KMS-11 (cell line): ENCODE data around the gene CEND1.

ENCODE experiments used
- H2AFZ ChIP-seq: fragments of 200-600 bp; sonication (generic); 2 replicates; pipeline ENCODE4 v1.6.1; 2016; ENCODE audit warnings: antibody characterized with exemption, mixed run types, low read depth
- H3K27ac ChIP-seq: fragments of 200-600 bp; sonication (generic); 2 replicates; pipeline ENCODE4 v1.6.1; 2016; ENCODE audit warnings: mild to moderate bottlenecking, mixed run types
- H3K27me3 ChIP-seq: fragments of 200-600 bp; sonication (generic); 2 replicates; pipeline ENCODE4 v1.6.1; 2017; ENCODE audit warnings: mild to moderate bottlenecking, low read depth, mixed run types, moderate library complexity; ENCODE audit not compliant: insufficient read depth
- H3K36me3 ChIP-seq: fragments of 200-600 bp; sonication (generic); 2 replicates; pipeline ENCODE4 v1.6.1; 2017; ENCODE audit warnings: mild to moderate bottlenecking, mixed run types; ENCODE audit not compliant: insufficient read depth
- H3K4me1 ChIP-seq: fragments of 200-600 bp; sonication (generic); 2 replicates; pipeline ENCODE4 v1.6.1; 2016; ENCODE audit warnings: mild to moderate bottlenecking, low read depth, mixed run types; ENCODE audit not compliant: poor library complexity, severe bottlenecking
- H3K4me2 ChIP-seq: fragments of 200-600 bp; sonication (generic); 2 replicates; pipeline ENCODE4 v1.7.0; 2016; ENCODE audit warnings: mild to moderate bottlenecking, mixed run types
- H3K4me3 ChIP-seq: fragments of 200-600 bp; sonication (generic); IDR thresholded peaks from 2 replicates; pipeline ENCODE4 v1.6.1; 2017; ENCODE audit warnings: low read depth, low read length, mixed read lengths; ENCODE audit not compliant: insufficient read depth
- H3K79me2 ChIP-seq: fragments of 200-600 bp; sonication (generic); 2 replicates; pipeline ENCODE4 v1.6.1; 2016; ENCODE audit warnings: low read depth, mixed run types; ENCODE audit not compliant: insufficient read depth
- H3K9ac ChIP-seq: fragments of 200-600 bp; sonication (generic); 2 replicates; pipeline ENCODE4 v1.6.1; 2016; ENCODE audit warnings: mild to moderate bottlenecking, mixed run types
- H4K20me1 ChIP-seq: fragments of 200-600 bp; sonication (generic); 2 replicates; pipeline ENCODE4 v1.6.1; 2016; ENCODE audit warnings: mild to moderate bottlenecking, mixed run types; ENCODE audit not compliant: insufficient read depth
- CTCF ChIP-seq: fragments of 200-600 bp; sonication (generic); conservative IDR thresholded peaks from 2 replicates; pipeline ENCODE4 v1.6.1; 2017; ENCODE audit warnings: low read depth, mild to moderate bottlenecking, antibody characterized with exemption, low read length, moderate library complexity, mixed read lengths

CEND1 gene

GRCh38 chr11:804599-804964 lies 14.7 kb upstream of the CEND1 start:
- H4K20me1 ChIP-seq, result no peaks in the 10 kb centered on the region
- peaks cover 21% of the 10 kb centered on the region; the same call in 1 of the 2 replicates for H3K79me2 ChIP-seq
- peak overlapping the region; percentile 86 for H3K4me2 ChIP-seq
- H3K36me3 ChIP-seq, result no peaks in the 10 kb centered on the region
- H3K27me3 ChIP-seq, result no peaks in the 10 kb centered on the region
- H3K4me3 ChIP-seq, result no peak overlapping the region
- H3K27ac ChIP-seq, result no peak overlapping the region
- TF ChIP-seq CTCF, result no peak
- H2AFZ ChIP-seq, result peak overlapping the region; percentile 49
- H3K9ac ChIP-seq, result peak overlapping the region; percentile 50; the same call in 1 of the 2 replicates
- peaks cover 23% of the 10 kb centered on the region for H3K4me1 ChIP-seq

- Histone ChIP-seq H3K4me2 (peak overlapping the region; percentile 86), H3K27ac (no peak overlapping the region), H3K9ac (no peak overlapping the region), H3K79me2 (peaks cover 17% of the 10 kb centered on the region; the same call in 1 of the 2 replicates), H4K20me1 (no peaks in the 10 kb centered on the region), H3K36me3 (no peaks in the 10 kb centered on the region), H3K27me3 (no peaks in the 10 kb centered on the region), H3K4me3 (no peak overlapping the region), H2AFZ (no peak overlapping the region), H3K4me1 (peaks cover 23% of the 10 kb centered on the region)
- no peak for TF ChIP-seq CTCF
Measured at GRCh38 chr11:803770-804598, 14.1 kb upstream of the CEND1 start.

DNA sequence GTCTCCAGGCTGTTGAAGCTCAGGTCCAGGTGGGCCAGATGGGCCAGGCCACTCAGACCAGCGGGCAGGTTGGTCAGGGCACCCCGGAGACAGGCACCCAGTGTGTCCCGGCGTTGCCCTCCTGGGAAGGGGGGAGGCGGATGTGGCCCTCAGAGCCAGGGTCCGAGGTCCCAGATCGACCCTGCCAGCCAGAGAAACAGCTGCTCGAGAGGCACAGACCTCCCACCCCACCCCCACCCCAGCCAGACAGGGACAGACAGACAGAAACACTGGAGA lies 13.5 kb upstream of the CEND1 start:
- Histone ChIP-seq H3K79me2 (peaks cover 12% of the 10 kb centered on the region; the same call in 1 of the 2 replicates), H3K9ac (no peak overlapping the region), H3K27ac (no peak overlapping the region), H3K36me3 (no peaks in the 10 kb centered on the region), H3K4me1 (peaks cover 27% of the 10 kb centered on the region), H2AFZ (no peak overlapping the region), H3K4me2 (no peak overlapping the region; the same call in 1 of the 2 replicates), H3K27me3 (no peaks in the 10 kb centered on the region), H3K4me3 (no peak overlapping the region), H4K20me1 (no peaks in the 10 kb centered on the region)
- TF ChIP-seq CTCF, result no peak

DNA sequence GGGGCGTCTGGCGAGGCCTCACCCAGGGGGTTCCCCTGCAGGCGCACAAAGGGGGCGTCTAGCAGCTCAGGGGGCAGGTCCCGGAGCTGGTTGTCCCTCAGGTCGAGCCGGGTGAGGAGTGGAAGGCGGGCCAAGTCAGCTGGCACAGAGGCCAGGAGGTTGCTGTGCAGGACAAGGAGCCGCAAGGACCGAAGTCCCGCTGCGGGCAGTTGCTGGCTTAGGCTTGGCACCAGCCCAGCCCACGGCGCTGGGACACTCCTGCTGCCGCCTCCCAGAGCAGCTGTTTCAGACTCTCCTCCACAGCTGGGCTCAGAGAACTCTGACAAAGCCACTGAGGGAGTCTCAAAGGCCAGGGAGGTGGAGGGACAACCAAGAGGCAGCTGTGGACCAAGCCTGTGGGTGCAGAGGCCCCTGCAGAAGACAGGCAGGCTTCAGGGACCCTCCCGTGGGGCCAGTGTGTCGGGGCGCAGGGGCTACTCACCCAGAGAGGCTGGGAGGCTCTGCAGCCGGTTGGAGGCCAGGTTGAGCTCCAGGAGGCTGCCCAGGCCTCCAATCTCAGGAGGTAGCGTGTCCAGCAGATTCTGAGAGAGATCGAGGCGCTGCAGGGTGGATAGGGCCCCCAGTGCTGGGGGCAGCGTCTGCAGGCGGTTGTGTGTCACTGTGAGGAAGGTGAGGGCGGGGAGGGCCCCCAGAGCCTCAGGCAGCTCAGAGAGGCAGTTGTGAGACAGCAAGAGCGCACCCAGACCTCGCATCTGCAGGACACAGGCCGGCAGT lies 13.0 kb upstream of the CEND1 start:
- Histone ChIP-seq H3K4me2 (no peak overlapping the region), H3K4me1 (peaks cover 24% of the 10 kb centered on the region), H3K27me3 (no peaks in the 10 kb centered on the region), H3K79me2 (peaks cover 6% of the 10 kb centered on the region; the same call in 1 of the 2 replicates), H3K36me3 (no peaks in the 10 kb centered on the region), H2AFZ (no peak overlapping the region), H4K20me1 (no peaks in the 10 kb centered on the region), H3K4me3 (no peak overlapping the region), H3K27ac (no peak overlapping the region), H3K9ac (no peak overlapping the region)
- no peak for TF ChIP-seq CTCF
